ENCODE measurements around the gene FARS2. TPM values are rescaled to one million over a fixed set of nuclear protein-coding genes. Genes with fewer than 3 reads are reported as not detected.

FARS2 gene
- total RNA-seq, 2 donors from 2014 or later, result 8.2 to 29.0 TPM

- Mint-ChIP-seq H3K9me3 (peaks cover 0 to 5% of the 10 kb centered on the region in 2 donors), H3K36me3 (peaks cover 0 to 25% of the 10 kb centered on the region in 2 donors), H3K27ac (no peak overlapping the region)
- DNase-seq (ENCODE audit: low spot score in 2 of 2) (no peak), ATAC-seq (no peak)
Observed at GRCh38 chr6:5274231-5274630, 12.9 kb downstream of the FARS2 start.

- Mint-ChIP-seq H3K9me3 (peaks cover 0 to 5% of the 10 kb centered on the region in 2 donors), H3K36me3 (peaks cover 0 to 25% of the 10 kb centered on the region in 2 donors), H3K27ac (no peak overlapping the region)
- DNase-seq (ENCODE audit: low spot score in 2 of 2) (no peak), ATAC-seq (no peak)
Observed at GRCh38 chr6:5275497-5275896, 14.2 kb downstream of the FARS2 start.

- no peak overlapping the region for H3K27ac Mint-ChIP-seq
- ATAC-seq (no peak), DNase-seq (ENCODE audit: low spot score in 2 of 2) (no peak)
- H3K36me3 Mint-ChIP-seq, result peaks cover 0 to 26% of the 10 kb centered on the region in 2 donors
- H3K9me3 Mint-ChIP-seq, result peaks cover 0 to 5% of the 10 kb centered on the region in 2 donors
Observed at GRCh38 chr6:5276581-5276980, 15.3 kb downstream of the FARS2 start.

GRCh38 chr6:5277589-5277988 lies 16.3 kb downstream of the FARS2 start:
- Mint-ChIP-seq H3K27ac (no peak overlapping the region), H3K36me3 (peaks cover 0 to 34% of the 10 kb centered on the region in 2 donors), H3K9me3 (peaks cover 0 to 5% of the 10 kb centered on the region in 2 donors)
- no peak for ATAC-seq
- DNase-seq (ENCODE audit: low spot score in 2 of 2), result no peak

GRCh38 chr6:5278047-5278446 lies 16.7 kb downstream of the FARS2 start:
- DNase-seq (ENCODE audit: low spot score in 2 of 2) (no peak), ATAC-seq (no peak)
- Mint-ChIP-seq H3K27ac (no peak overlapping the region), H3K36me3 (peaks cover 0 to 30% of the 10 kb centered on the region in 2 donors), H3K9me3 (peaks cover 0 to 5% of the 10 kb centered on the region in 2 donors)

- peaks cover 0 to 24% of the 10 kb centered on the region in 2 donors for H3K36me3 Mint-ChIP-seq
- DNase-seq (ENCODE audit: low spot score in 2 of 2) (peak in 1 of 2 donors; percentile 24), ATAC-seq (peak in 1 of 2 donors; percentile 13)
- peak overlapping the region; percentile 73 to 99 for H3K27ac Mint-ChIP-seq
- peaks cover 0 to 5% of the 10 kb centered on the region in 2 donors for H3K9me3 Mint-ChIP-seq
Observed at GRCh38 chr6:5278565-5279120, 17.3 kb downstream of the FARS2 start.

GRCh38 chr6:5279891-5280338 lies 18.6 kb downstream of the FARS2 start:
- H3K27ac Mint-ChIP-seq, result peak overlapping the region; percentile 73 to 90
- peak in 1 of 2 donors; percentile 52 for DNase-seq (ENCODE audit: low spot score in 2 of 2)

GRCh38 chr6:5280920-5281319 lies 19.6 kb downstream of the FARS2 start:
- peaks cover 0 to 23% of the 10 kb centered on the region in 2 donors for H3K36me3 Mint-ChIP-seq
- DNase-seq (ENCODE audit: low spot score in 2 of 2), result no peak
- peaks cover 0 to 5% of the 10 kb centered on the region in 2 donors for H3K9me3 Mint-ChIP-seq
- H3K27ac Mint-ChIP-seq, result peak overlapping the region; percentile 73 to 90
- ATAC-seq, result no peak

More at GRCh38 chr6:5279891-5280338, 18.6 kb downstream of the FARS2 start:
- peaks cover 0 to 5% of the 10 kb centered on the region in 2 donors for H3K9me3 Mint-ChIP-seq
- peaks cover 0 to 23% of the 10 kb centered on the region in 2 donors for H3K36me3 Mint-ChIP-seq
- peak; percentile 92 to 93 for ATAC-seq

- peaks cover 0 to 23% of the 10 kb centered on the region in 2 donors for H3K36me3 Mint-ChIP-seq
- peaks cover 0 to 5% of the 10 kb centered on the region in 2 donors for H3K9me3 Mint-ChIP-seq
- H3K27ac Mint-ChIP-seq, result peak overlapping the region in 1 of 2 donors; percentile 80
- ATAC-seq (no peak), DNase-seq (ENCODE audit: low spot score in 2 of 2) (no peak)
Observed at GRCh38 chr6:5282191-5282623, 20.9 kb downstream of the FARS2 start.

- Mint-ChIP-seq H3K27ac (no peak overlapping the region), H3K9me3 (no peaks in the 10 kb centered on the region), H3K36me3 (peaks cover 0 to 10% of the 10 kb centered on the region in 2 donors)
- no peak for ATAC-seq
- no peak for DNase-seq (ENCODE audit: low spot score in 2 of 2)
Observed at GRCh38 chr6:5285081-5285480, 23.8 kb downstream of the FARS2 start.

GRCh38 chr6:5285526-5285925 lies 24.2 kb downstream of the FARS2 start:
- ATAC-seq (no peak), DNase-seq (ENCODE audit: low spot score in 2 of 2) (no peak)
- H3K36me3 Mint-ChIP-seq, result peaks cover 0 to 10% of the 10 kb centered on the region in 2 donors
- no peak overlapping the region for H3K27ac Mint-ChIP-seq
- no peaks in the 10 kb centered on the region for H3K9me3 Mint-ChIP-seq

- no peak overlapping the region for H3K27ac Mint-ChIP-seq
- H3K9me3 Mint-ChIP-seq, result no peaks in the 10 kb centered on the region
- DNase-seq (ENCODE audit: low spot score in 2 of 2), result no peak
- H3K36me3 Mint-ChIP-seq, result peaks cover 0 to 6% of the 10 kb centered on the region in 2 donors
- ATAC-seq, result no peak
Observed at GRCh38 chr6:5286780-5287179, 25.5 kb downstream of the FARS2 start.

- H3K9me3 Mint-ChIP-seq, result peaks cover 4% of the 10 kb centered on the region in 2 donors
- peaks cover 0 to 4% of the 10 kb centered on the region in 2 donors for H3K36me3 Mint-ChIP-seq
- H3K27ac Mint-ChIP-seq, result peak overlapping the region in 1 of 2 donors; percentile 81
- ATAC-seq (no peak), DNase-seq (ENCODE audit: low spot score in 2 of 2) (no peak)
Observed at GRCh38 chr6:5287205-5287965, 26.1 kb downstream of the FARS2 start.

GRCh38 chr6:5287966-5288297 lies 26.6 kb downstream of the FARS2 start:
- H3K27ac Mint-ChIP-seq, result no peak overlapping the region
- no peak for DNase-seq (ENCODE audit: low spot score in 2 of 2)
- ATAC-seq, result no peak
- peaks cover 0 to 6% of the 10 kb centered on the region in 2 donors for H3K36me3 Mint-ChIP-seq
- peaks cover 5 to 10% of the 10 kb centered on the region in 2 donors for H3K9me3 Mint-ChIP-seq

GRCh38 chr6:5290097-5290496 lies 28.8 kb downstream of the FARS2 start:
- DNase-seq (ENCODE audit: low spot score in 2 of 2), result no peak
- H3K27ac Mint-ChIP-seq, result no peak overlapping the region
- peaks cover 5 to 11% of the 10 kb centered on the region in 2 donors for H3K9me3 Mint-ChIP-seq
- H3K36me3 Mint-ChIP-seq, result peaks cover 0 to 6% of the 10 kb centered on the region in 2 donors
- ATAC-seq, result no peak

- ATAC-seq (no peak), DNase-seq (ENCODE audit: low spot score in 2 of 2) (no peak)
- no peak overlapping the region for H3K27ac Mint-ChIP-seq
- peaks cover 5 to 11% of the 10 kb centered on the region in 2 donors for H3K9me3 Mint-ChIP-seq
- H3K36me3 Mint-ChIP-seq, result peaks cover 0 to 6% of the 10 kb centered on the region in 2 donors
Observed at GRCh38 chr6:5290500-5290899, 29.2 kb downstream of the FARS2 start.

- no peak for DNase-seq (ENCODE audit: low spot score in 2 of 2)
- H3K9me3 Mint-ChIP-seq, result peaks cover 5 to 11% of the 10 kb centered on the region in 2 donors
- ATAC-seq, result no peak
- no peak overlapping the region for H3K27ac Mint-ChIP-seq
- H3K36me3 Mint-ChIP-seq, result peaks cover 0 to 10% of the 10 kb centered on the region in 2 donors
Observed at GRCh38 chr6:5292154-5292553, 30.8 kb downstream of the FARS2 start.

Measured in activated naive CD4-positive, alpha-beta T cell treated with anti-CD3 and anti-CD28 coated beads, Interleukin-2, amount 50 U/mL, for 72 hours (primary cell).